Vagina (tissue), 2 donors: Measurements from ENCODE around the gene GLIPR1L1.

Experiments
- POLR2A ChIP-seq, 2 donors: fragments of 450-650 bp; IDR thresholded peaks; one replicate each; pipeline ENCODE4 v1.6.1; 2017; ENCODE audit warnings: antibody characterized with exemption in 2 of 2, mild to moderate bottlenecking in 2 of 2, moderate library complexity in 2 of 2
- POLR2AphosphoS5 ChIP-seq, 2 donors: sonication (generic); formaldehyde crosslinking; IDR thresholded peaks; one replicate each; pipeline ENCODE4 v1.9.0; 2017; ENCODE audit warnings: antibody characterized with exemption in 2 of 2, mild to moderate bottlenecking in 2 of 2, low read depth in 1 of 2; ENCODE audit not compliant: insufficient read depth in 1 of 2
- TF ChIP-seq, protein P1 (sequence below), 3 experiments: fragments of 450-650 bp in 2 of 3; fragments of 200-600 bp in 1 of 3; sonication (generic) in 1 of 3; IDR thresholded peaks; one replicate each; pipeline ENCODE4 v1.5.1; 2017 to 2019; ENCODE audit warnings: antibody characterized with exemption in 3 of 3, mild to moderate bottlenecking in 2 of 3, moderate library complexity in 2 of 3

DNA sequence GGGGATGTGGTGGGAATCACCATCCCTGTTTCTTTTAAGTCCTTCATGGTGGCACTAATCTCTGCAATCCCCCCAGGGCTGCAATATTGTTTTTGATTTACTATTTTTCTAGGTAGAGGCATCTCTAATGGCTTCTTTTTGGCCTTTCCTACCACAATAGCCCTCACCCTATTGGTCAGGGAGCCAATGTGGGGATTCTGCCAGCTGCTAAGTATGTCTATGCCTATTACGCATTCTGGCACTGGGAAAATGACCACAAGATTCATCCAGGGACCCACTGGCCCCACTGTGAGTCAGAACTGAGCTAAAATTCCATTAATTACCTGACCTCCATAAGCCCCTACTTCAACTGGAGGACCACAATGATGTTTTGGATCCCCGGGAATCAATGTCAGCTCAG is 40.5 kb downstream of the GLIPR1L1 start:
- TF ChIP-seq, protein P1, sequence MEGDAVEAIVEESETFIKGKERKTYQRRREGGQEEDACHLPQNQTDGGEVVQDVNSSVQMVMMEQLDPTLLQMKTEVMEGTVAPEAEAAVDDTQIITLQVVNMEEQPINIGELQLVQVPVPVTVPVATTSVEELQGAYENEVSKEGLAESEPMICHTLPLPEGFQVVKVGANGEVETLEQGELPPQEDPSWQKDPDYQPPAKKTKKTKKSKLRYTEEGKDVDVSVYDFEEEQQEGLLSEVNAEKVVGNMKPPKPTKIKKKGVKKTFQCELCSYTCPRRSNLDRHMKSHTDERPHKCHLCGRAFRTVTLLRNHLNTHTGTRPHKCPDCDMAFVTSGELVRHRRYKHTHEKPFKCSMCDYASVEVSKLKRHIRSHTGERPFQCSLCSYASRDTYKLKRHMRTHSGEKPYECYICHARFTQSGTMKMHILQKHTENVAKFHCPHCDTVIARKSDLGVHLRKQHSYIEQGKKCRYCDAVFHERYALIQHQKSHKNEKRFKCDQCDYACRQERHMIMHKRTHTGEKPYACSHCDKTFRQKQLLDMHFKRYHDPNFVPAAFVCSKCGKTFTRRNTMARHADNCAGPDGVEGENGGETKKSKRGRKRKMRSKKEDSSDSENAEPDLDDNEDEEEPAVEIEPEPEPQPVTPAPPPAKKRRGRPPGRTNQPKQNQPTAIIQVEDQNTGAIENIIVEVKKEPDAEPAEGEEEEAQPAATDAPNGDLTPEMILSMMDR (IDR thresholded peaks at IDR 0.05) = no peak
- TF ChIP-seq POLR2AphosphoS5 (IDR thresholded peaks at IDR 0.05; ENCODE audit: insufficient read depth in 1 of 2, low read depth in 1 of 2) = no peak
- TF ChIP-seq POLR2A (IDR thresholded peaks at IDR 0.05) = no peak
